ENCODE measurements around the gene DEFB118.

Gene DEFB118

DNA sequence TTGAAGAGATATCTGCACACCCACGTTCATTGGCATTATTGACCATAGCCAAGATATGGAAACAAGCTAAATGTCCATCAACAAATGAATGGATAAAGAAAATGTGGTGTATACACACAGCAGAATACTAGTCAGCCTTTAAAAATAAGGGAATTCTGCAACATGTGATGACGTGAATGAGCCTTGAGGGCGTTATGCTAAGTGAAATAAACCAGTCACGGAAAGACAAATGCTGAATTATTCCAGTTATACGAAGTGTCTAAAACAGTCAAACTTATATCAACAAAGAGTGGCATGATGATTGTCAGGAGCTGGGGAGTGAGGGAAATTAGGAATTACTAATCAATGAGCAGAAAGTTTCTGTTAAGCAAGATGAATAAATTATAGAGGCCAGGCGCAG is 46.0 kb downstream of the DEFB118 start:
- TF ChIP-seq, protein P1, sequence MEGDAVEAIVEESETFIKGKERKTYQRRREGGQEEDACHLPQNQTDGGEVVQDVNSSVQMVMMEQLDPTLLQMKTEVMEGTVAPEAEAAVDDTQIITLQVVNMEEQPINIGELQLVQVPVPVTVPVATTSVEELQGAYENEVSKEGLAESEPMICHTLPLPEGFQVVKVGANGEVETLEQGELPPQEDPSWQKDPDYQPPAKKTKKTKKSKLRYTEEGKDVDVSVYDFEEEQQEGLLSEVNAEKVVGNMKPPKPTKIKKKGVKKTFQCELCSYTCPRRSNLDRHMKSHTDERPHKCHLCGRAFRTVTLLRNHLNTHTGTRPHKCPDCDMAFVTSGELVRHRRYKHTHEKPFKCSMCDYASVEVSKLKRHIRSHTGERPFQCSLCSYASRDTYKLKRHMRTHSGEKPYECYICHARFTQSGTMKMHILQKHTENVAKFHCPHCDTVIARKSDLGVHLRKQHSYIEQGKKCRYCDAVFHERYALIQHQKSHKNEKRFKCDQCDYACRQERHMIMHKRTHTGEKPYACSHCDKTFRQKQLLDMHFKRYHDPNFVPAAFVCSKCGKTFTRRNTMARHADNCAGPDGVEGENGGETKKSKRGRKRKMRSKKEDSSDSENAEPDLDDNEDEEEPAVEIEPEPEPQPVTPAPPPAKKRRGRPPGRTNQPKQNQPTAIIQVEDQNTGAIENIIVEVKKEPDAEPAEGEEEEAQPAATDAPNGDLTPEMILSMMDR (IDR thresholded peaks at IDR 0.05; ENCODE audit: low read depth, low read length): no peak
- no peak for DNase-seq (ENCODE audit: low read depth in 2 of 2)
- no peak overlapping the region for H3K4me3 ChIP-seq (replicated peaks in 1 of 2; ENCODE audit: low read depth in 2 of 2, low read length in 2 of 2)

DNA sequence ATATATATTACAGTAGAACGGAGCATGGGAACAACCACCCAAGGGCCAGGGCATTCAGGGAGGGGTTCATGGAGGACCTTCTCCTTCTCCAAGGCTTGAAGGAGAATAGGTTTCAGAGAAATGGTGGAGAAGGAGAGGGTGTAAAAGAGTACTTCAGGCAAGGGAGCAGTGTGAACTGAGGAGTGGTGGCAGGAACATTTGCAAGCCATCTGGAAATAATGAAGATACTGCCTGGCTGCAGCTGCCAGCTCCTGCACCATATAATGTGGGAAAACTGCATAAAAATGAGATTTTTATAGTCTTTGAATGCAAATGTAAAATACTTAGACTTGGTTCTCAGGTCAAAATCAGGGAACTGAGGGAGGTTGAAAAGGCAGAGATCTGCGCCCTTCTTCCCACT is 47.3 kb downstream of the DEFB118 start:
- H3K4me3 ChIP-seq (replicated peaks in 1 of 2; ENCODE audit: low read depth in 2 of 2, low read length in 2 of 2): no peak overlapping the region
- TF ChIP-seq, protein P1 (IDR thresholded peaks at IDR 0.05; ENCODE audit: low read depth, low read length): no peak
- DNase-seq (ENCODE audit: low read depth in 2 of 2): no peak

DNA sequence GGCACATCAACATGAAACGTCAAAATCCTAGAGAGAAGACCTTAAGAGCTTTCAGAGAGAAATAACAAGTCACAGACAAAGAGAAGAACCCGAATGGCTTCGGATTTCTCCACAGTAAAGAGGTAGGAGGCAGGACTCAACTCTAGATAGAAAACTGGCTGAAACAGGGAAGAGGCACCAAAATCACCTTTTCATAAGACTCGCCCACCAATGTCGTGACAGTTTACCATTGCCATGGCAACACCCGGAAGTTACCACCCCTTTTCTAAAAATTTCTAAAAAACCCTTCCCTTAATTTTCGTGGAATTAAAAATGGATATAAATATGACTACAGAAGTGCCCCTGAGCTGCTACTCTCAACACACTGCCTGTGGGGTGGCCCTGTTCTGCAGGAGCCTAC is 49.9 kb downstream of the DEFB118 start:
- TF ChIP-seq, protein P1 (IDR thresholded peaks at IDR 0.05; ENCODE audit: low read depth, low read length): no peak
- no peak for DNase-seq (ENCODE audit: low read depth in 2 of 2)
- no peak overlapping the region for H3K4me3 ChIP-seq (replicated peaks in 1 of 2; ENCODE audit: low read depth in 2 of 2, low read length in 2 of 2)
